ENCODE measurements around the gene YES1. TPM values are rescaled to one million over a fixed set of nuclear protein-coding genes. Genes with fewer than 3 reads are reported as not detected.

The YES1 gene
- total RNA-seq, 1 donor from 2014 or later, result 17.1 TPM

GRCh38 chr18:681985-682384 is 130.1 kb downstream of the YES1 start:
- no peak overlapping the region for H3K27ac Mint-ChIP-seq (ENCODE audit: unreplicated experiment)
- TF ChIP-seq CTCF (IDR thresholded peaks at IDR 0.05; ENCODE audit: partially characterized antibody, unreplicated experiment), result no peak
- H3K4me3 Mint-ChIP-seq (ENCODE audit: unreplicated experiment), result no peak overlapping the region
- DNase-seq, result no peak
- H3K4me1 Mint-ChIP-seq (ENCODE audit: low read depth, unreplicated experiment), result peaks cover 4% of the 10 kb centered on the region
- no peaks in the 10 kb centered on the region for H3K36me3 Mint-ChIP-seq (ENCODE audit: unreplicated experiment)
- H3K27me3 Mint-ChIP-seq (ENCODE audit: unreplicated experiment), result peaks cover 3% of the 10 kb centered on the region
- peaks cover 3% of the 10 kb centered on the region for H3K9me3 Mint-ChIP-seq (ENCODE audit: unreplicated experiment)

- DNase-seq, result no peak
- TF ChIP-seq CTCF (IDR thresholded peaks at IDR 0.05; ENCODE audit: partially characterized antibody, unreplicated experiment), result no peak
- no peak overlapping the region for H3K27ac Mint-ChIP-seq (ENCODE audit: unreplicated experiment)
- no peak overlapping the region for H3K4me3 Mint-ChIP-seq (ENCODE audit: unreplicated experiment)
- peaks cover 1% of the 10 kb centered on the region for H3K27me3 Mint-ChIP-seq (ENCODE audit: unreplicated experiment)
- H3K9me3 Mint-ChIP-seq (ENCODE audit: unreplicated experiment), result no peaks in the 10 kb centered on the region
- H3K36me3 Mint-ChIP-seq (ENCODE audit: unreplicated experiment), result no peaks in the 10 kb centered on the region
- H3K4me1 Mint-ChIP-seq (ENCODE audit: low read depth, unreplicated experiment), result no peaks in the 10 kb centered on the region
Observed at GRCh38 chr18:680392-680791, 131.7 kb downstream of the YES1 start.

- TF ChIP-seq CTCF (IDR thresholded peaks at IDR 0.05; ENCODE audit: partially characterized antibody, unreplicated experiment), result no peak
- Mint-ChIP-seq H3K27me3 (ENCODE audit: unreplicated experiment) (peaks cover 1% of the 10 kb centered on the region), H3K4me3 (ENCODE audit: unreplicated experiment) (no peak overlapping the region), H3K4me1 (ENCODE audit: low read depth, unreplicated experiment) (no peaks in the 10 kb centered on the region), H3K9me3 (ENCODE audit: unreplicated experiment) (no peaks in the 10 kb centered on the region), H3K36me3 (ENCODE audit: unreplicated experiment) (no peaks in the 10 kb centered on the region), H3K27ac (ENCODE audit: unreplicated experiment) (no peak overlapping the region)
- no peak for DNase-seq
Observed at GRCh38 chr18:679516-679915, 132.5 kb downstream of the YES1 start.

- H3K36me3 Mint-ChIP-seq (ENCODE audit: unreplicated experiment), result no peaks in the 10 kb centered on the region
Observed at GRCh38 chr18:678482-679182, 133.4 kb downstream of the YES1 start.

More at GRCh38 chr18:678482-679182, 133.4 kb downstream of the YES1 start:
- no peak for TF ChIP-seq CTCF (IDR thresholded peaks at IDR 0.05; ENCODE audit: partially characterized antibody, unreplicated experiment)
- H3K27me3 Mint-ChIP-seq (ENCODE audit: unreplicated experiment), result peaks cover 1% of the 10 kb centered on the region
- no peaks in the 10 kb centered on the region for H3K4me1 Mint-ChIP-seq (ENCODE audit: low read depth, unreplicated experiment)
- H3K9me3 Mint-ChIP-seq (ENCODE audit: unreplicated experiment), result no peaks in the 10 kb centered on the region
- no peak overlapping the region for H3K4me3 Mint-ChIP-seq (ENCODE audit: unreplicated experiment)
- H3K27ac Mint-ChIP-seq (ENCODE audit: unreplicated experiment), result no peak overlapping the region
- DNase-seq, result no peak

All from glutamatergic neuron (in vitro differentiated cells).